Glomerular endothelial cell (primary cell): ENCODE data around the gene ODAD3. TPM values are rescaled to one million over a fixed set of nuclear protein-coding genes. Genes with fewer than 3 reads are reported as not detected.
"Not testable (repeated sequence)": the region's sequence is repeated elsewhere in the genome, so short reads cannot be mapped to it uniquely, and the experiment has no call there.

Experiments used
- DNase-seq: peaks from one replicate; pipeline ENCODE4 v3.0.0-alpha.2; 2011; ENCODE audit warnings: low read depth, low spot score; ENCODE audit errors: extremely low read depth
- total RNA-seq: library from RNA; depleted of rRNA; stranded (reverse); fragments of >200 nt; gene quantifications from 2 replicates; pipeline ENCODE4 v1.2.3, GENCODE V29; 2015

ODAD3 gene
- total RNA-seq, 1 donor from 2014 or later: 0.06 TPM

- DNase-seq: no peak
Measured at GRCh38 chr19:11445141-11445540, 10.2 kb upstream of the ODAD3 start.

- no peak for DNase-seq
Measured at GRCh38 chr19:11444059-11444458, 9.1 kb upstream of the ODAD3 start.

GRCh38 chr19:11437955-11438354, 3.0 kb upstream of the ODAD3 start:
- DNase-seq: no peak

DNA sequence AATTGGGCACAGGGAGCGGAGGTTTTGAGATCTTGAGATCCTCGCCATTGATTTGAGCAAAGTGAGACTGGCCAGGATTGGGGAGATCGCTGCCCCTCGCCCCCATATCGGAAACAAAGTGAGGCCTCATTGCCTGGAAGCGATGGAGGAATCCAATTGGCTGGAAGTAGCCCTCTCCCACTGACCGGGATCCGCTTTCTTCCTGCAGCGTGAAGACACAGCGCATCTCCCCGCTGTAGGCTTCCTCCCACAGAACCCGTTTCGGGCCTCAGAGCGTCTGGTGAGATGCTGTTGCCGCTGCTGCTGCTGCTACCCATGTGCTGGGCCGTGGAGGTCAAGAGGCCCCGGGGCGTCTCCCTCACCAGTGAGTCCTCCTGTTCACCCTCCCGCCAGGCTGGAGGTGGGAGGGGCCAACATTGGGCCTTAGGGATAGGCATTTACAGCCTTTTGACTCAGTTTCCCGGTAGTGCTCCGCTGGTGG, 952 bp upstream of the ODAD3 start:
- no peak for DNase-seq

- DNase-seq: no peak
Measured at GRCh38 chr19:11434703-11435056, 241 bp downstream of the ODAD3 start.

DNA sequence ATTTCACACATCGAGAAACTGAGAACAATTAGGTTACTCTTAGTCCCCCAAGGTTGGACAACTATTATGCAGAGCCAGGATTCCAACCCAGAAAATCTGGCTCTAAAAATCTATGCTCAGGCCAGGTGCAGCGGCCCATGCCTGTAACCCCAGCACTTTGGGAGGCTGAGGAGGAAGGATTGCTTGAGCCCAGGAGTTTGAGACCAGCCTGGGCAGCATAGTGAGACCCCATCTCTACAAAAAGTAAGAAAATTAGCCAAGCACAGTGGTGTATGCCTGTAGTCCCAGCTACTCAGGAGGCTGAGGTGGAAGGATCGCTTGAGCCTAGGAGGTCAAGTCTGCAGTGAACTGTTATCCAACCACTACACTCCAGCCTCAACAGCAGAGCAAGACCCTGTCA, 1.4 kb downstream of the ODAD3 start:
- DNase-seq: not testable (repeated sequence)

DNA sequence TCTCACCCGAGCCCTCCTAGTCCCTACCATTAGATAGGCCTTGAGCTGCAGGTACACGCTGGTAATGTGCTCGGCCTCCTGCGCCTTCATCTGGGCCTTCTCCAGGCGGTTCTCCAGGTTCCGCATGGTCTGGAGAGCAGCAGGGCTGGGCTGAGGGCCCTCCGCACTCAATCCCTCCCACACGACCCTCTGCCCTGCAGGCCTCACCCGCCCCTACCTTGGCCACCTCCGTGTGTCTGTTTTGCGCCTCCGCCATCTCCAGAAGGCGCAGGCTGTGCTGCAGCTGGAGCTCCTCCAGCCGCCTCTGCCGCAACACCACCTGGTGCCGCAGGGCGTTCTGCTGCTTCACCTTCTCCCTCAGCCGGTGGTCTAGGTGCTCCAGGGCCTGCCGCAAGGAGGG, 8.3 kb downstream of the ODAD3 start:
- no peak for DNase-seq

- DNase-seq: no peak
Measured at GRCh38 chr19:11425719-11426457, 9.0 kb downstream of the ODAD3 start.

DNA sequence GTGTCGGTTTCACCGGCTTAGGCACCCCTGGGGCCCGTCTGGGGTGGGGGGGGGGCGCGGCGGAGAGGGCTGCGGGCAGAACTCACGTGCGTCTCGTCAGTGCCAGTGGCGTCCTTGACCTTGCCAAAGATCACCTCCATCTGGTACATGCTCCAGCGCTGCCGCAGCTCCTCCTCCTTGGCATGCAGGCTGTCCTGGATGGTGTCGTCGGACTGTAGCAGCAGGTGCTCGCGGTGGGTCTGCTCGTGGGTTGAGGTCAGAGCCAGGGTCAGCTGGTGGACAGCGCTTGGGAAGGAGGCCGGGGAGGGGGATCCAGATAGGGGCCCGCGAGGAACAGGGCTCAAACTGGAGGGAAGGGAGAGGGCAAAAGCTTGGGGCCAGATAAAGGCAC, 11.1 kb downstream of the ODAD3 start:
- DNase-seq: no peak

DNA sequence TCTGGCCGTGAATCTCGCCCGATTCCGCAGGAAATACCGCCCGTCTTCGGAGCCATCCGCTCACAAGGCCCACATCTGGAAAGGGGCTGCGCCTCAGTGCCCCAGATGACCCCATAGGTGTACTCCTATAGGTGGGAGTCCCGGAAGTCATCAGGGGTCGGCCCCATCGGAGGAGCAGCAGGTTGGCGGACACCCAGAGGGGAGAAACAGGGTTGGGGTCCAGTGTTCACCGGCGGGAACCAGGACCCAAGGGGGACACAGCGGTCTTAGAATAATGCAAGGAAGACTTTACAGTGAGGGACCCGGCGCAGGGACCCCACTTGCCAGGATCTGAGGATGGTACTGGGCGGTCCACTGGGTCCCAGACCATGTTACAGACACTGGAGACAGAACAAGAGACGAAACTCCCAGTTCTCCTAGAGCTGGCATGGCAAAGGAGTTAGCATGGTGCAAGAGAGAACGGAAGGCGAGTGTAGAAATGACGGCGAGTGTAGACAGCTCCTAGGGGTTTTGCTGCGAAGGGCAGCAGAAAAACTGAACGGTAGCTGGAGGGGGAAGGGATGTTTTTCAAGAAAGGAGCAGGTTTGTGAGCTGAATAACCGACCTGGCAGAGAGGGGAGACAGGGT, 11.6 kb downstream of the ODAD3 start:
- no peak for DNase-seq

DNA sequence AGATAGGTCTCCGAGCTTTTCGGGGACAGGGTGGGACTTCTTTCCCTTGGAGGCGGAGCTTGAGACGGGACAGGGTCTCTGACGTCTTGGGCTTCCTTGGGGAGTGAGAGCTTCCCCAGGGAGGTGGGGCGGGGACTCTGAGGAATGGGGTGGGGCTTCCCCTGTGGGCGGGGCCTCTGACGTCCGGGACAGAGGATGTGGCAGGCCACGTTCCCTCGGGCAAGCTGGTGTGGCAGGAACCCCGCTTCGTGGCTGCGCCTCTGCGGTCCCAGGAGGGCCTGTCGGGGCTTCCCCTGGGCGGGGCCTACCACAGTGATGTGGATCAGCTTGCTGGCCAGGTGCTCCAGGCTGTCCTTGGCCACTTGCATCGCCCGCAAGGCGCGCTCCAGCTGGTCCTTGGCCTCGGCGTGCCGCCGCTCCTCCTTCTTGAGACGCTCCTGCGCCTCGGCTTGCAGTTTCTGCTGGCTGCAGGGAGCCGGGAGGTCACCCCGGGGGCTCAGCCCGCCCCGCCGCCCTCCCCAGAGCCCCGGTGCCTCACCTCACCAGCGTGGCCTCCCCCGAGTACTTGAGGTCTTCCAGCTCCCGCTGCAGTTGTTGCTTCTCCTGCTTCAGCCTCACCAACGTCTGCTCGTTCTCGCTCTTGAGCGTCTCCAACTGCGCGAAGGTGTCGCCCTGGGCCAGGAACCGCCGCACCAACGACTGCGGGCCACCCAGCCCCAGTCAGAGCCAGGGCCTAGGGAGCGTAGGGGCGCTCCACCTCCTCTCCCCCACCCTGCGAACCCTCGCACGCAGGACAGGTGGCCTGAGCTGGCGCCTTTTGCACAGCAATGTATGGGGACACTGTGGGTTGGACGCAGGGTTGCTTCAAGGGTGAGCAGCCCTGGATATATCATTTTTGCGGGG, 12.5 kb downstream of the ODAD3 start:
- no peak for DNase-seq

DNA sequence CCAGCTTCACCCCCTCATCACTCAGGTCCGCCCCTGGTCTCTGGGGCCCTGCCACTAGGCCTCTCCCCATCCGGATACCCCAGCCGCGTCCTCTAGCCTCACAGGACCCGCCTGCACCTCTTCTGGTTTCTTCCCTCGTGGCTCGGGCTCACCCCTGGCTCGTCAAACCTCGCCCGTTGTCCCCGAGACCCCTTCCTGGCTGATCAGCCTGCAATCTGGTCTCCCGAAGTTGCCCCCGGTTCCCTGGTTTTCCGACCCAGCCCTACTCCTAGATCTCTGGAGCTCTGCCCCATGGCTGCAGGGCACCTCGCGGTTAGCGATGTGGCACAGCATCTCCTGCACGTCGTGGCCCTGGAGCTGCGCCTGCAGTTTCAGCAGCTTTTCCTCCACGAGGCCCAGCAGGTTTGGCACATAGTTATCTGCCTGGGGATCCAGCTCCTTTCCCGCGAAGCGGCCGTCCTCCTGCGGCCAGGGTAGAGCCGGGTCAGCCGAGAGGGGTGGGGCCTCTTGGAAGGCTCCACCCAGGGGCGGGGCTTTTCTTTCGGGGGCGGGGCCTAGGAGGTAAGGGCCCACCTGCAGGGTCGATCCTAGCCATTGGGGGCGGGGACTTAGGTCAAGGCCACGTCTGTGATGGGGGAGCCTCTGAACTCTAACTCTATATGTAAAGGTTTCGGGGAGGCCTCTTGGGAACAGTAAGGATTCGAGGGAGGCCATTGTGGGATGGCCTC, 13.4 kb downstream of the ODAD3 start:
- no peak for DNase-seq

DNA sequence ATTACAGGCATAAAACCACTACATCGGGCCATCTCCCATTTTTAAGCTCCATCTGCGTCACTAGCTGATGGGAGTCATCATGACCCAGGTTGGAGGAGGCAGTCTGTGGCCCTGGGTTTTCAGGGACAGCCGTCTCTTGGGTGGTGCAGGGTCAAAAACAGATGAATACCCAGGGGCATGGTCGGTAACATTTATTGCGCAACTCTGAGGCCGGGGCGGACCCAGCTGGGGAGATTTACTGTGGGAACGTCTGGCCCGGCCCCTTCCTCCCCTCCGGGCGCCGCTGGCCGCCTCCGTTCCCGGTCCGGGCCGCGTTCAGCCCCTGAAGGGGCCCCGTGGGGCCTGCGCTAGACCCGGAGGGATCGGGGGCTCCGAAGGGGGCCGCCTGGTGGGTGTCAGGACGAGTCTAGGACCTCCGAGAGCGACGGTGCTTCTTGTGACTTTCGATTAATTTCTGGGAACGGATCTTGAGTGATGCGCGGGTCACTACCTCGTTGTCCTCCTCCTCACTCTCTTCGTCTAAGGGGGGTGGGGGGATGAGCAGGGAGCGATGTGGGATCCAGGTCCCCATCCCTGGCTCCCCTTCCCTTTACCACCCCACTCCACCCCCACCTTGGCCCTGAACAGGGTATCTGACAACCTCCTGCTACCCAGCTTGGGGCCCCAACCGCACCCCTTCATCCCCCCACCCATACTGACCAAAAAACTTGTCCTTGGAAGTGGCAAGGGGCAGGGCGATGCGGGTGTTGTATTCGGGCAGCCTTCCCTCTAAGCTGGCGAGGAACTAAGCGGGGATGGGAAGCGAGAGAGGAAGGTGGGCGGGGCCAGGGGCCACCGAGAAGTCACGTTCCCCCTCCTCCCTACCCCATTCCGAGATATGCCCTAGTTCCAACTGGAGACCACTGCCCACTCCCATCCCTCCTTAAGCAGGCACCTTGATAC, 14.2 kb downstream of the ODAD3 start:
- no peak for DNase-seq

DNA sequence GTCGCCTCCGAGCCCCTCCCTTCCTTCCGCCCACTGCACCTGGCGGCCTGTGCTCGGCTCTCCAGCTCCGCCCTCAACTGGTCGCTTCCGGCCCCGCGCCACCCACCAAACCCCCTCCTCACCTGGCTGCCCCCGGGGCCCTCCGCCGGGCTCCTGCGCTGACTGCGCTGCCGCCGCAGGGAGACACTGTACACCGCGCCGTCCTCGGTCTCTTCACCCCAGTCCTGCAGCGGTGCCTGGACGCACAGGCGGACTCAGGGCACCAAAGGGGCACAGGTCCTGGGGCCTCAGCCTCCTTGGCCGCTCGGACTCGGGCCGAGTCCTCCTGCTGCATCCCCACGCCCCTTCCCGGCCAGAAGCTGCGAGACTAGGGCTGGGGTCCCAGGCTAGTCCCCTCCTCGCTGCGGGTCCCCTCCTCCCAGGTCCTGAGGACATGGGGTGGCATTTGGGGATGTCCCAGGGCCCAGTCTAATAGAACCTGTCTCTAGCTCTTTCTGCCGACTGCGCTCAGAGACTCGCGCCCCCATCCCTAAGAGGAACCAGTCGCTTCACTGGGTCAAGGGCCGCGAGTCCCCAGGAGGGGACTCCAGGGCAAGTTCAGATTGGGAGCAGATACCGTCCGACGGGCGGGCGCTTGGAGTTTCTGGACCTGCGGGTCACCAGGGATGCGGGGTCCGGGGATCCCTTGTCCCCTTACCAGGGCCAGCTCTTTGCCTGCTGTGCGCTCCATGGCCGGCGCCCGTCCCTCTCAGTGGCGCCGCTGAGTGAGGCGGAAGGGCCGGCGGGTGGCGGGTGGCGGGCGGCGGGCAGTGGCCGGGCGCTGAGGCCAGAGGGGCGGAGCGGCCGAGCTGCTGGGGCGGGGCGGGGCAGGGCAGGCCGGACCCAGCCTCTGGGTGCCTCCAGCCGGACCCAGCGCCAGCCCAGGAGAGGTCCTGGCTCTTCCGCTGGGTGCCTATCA, 16.1 kb downstream of the ODAD3 start, which contains the start of gene RGL3:
Gene RGL3 (minus strand): TSS at position 766 of the 958 bp plus-strand sequence. CDS start 36 bp downstream, at position 730.
- no peak for DNase-seq

- no peak for DNase-seq
Measured at GRCh38 chr19:11418094-11418548, 16.8 kb downstream of the ODAD3 start.

- DNase-seq: no peak
Measured at GRCh38 chr19:11416346-11417052, 18.4 kb downstream of the ODAD3 start.

GRCh38 chr19:11414544-11414943, 20.4 kb downstream of the ODAD3 start:
- no peak for DNase-seq

- no peak for DNase-seq
Measured at GRCh38 chr19:11410682-11411081, 24.2 kb downstream of the ODAD3 start.
